ENCODE data around the gene TIGD6.
"Not testable (repeated sequence)": the region's sequence is repeated elsewhere in the genome, so short reads cannot be mapped to it uniquely, and the experiment has no call there.

TIGD6 gene

GRCh38 chr5:149969181-149969930 lies 31.1 kb downstream of the TIGD6 start:
- no peak for DNase-seq

GRCh38 chr5:149966946-149967345 lies 33.5 kb downstream of the TIGD6 start:
- DNase-seq = no peak

GRCh38 chr5:149963729-149964128 lies 36.7 kb downstream of the TIGD6 start:
- no peak for DNase-seq

- no peak for DNase-seq
Measured at GRCh38 chr5:149962601-149963300, 37.7 kb downstream of the TIGD6 start.

GRCh38 chr5:149961957-149962409 lies 38.5 kb downstream of the TIGD6 start:
- no peak for DNase-seq

- DNase-seq = no peak
Measured at GRCh38 chr5:149961186-149961685, 39.2 kb downstream of the TIGD6 start.

- DNase-seq = peak; percentile 94
Measured at GRCh38 chr5:149960272-149961185, 39.9 kb downstream of the TIGD6 start, which contains the start of gene SLC26A2. Gene SLC26A2 (plus strand): TSS chr5:149960758. CDS start chr5:149977653, 16,895 bp downstream.

- DNase-seq = peak; percentile 52
Measured at GRCh38 chr5:149959406-149960236, 40.8 kb downstream of the TIGD6 start.

- no peak for DNase-seq
Measured at GRCh38 chr5:149957855-149958254, 42.6 kb downstream of the TIGD6 start.

- DNase-seq = no peak
Measured at GRCh38 chr5:149956685-149957084, 43.8 kb downstream of the TIGD6 start.

- DNase-seq = no peak
Measured at GRCh38 chr5:149954798-149955197, 45.7 kb downstream of the TIGD6 start.

GRCh38 chr5:149953436-149954121 lies 46.9 kb downstream of the TIGD6 start:
- no peak for DNase-seq

- no peak for DNase-seq
Measured at GRCh38 chr5:149951138-149951749, 49.2 kb downstream of the TIGD6 start.

GRCh38 chr5:149948993-149949392 lies 51.5 kb downstream of the TIGD6 start:
- no peak for DNase-seq

- DNase-seq = no peak
Measured at GRCh38 chr5:149946118-149946517, 54.3 kb downstream of the TIGD6 start.

GRCh38 chr5:149944666-149945065 lies 55.8 kb downstream of the TIGD6 start, which contains the start of gene PDE6A:
Gene PDE6A (minus strand): TSS chr5:149944793. CDS start chr5:149944673, 120 bp downstream.
- DNase-seq = no peak

GRCh38 chr5:149943177-149943949 lies 57.1 kb downstream of the TIGD6 start:
- not testable (repeated sequence) for DNase-seq
